ENCODE data around the gene SRCIN1.

- TF ChIP-seq EP300 (IDR thresholded peaks at IDR 0.05) (no peak), CTCF (IDR thresholded peaks at IDR 0.05) (no peak), POLR2A (IDR thresholded peaks at IDR 0.05) (no peak)
Observed at GRCh38 chr17:38511150-38512108, 94.3 kb downstream of the SRCIN1 start.
